SK-N-SH (cell line): Measurements from ENCODE around the gene VMP1.

ENCODE experiments used
- EP300 ChIP-seq, 2 experiments: IDR thresholded peaks; 2 replicates each; pipeline versions ENCODE4 v1.4.0 to v1.6.1; 2012; ENCODE audit warnings: borderline replicate concordance in 1 of 2, low read depth in 1 of 2, low read length in 1 of 2
- JUND ChIP-seq: IDR thresholded peaks from 2 replicates; pipeline ENCODE4 v1.4.0; 2012
- RAD21 ChIP-seq: IDR thresholded peaks from 2 replicates; pipeline ENCODE4 v1.6.1; 2012; ENCODE audit warnings: mild to moderate bottlenecking, low read length
- SIN3A ChIP-seq: IDR thresholded peaks from 2 replicates; pipeline ENCODE4 v1.6.1; 2012; ENCODE audit warnings: low read depth, mild to moderate bottlenecking, low read length, moderate library complexity, borderline replicate concordance
- TAF1 ChIP-seq: IDR thresholded peaks from 2 replicates; pipeline ENCODE4 v1.6.1; 2012; ENCODE audit warnings: low read depth, mild to moderate bottlenecking, low read length, moderate library complexity, borderline replicate concordance
- YY1 ChIP-seq: IDR thresholded peaks from 2 replicates; pipeline ENCODE4 v1.4.0; 2012; ENCODE audit warnings: low read depth, mild to moderate bottlenecking
- TF ChIP-seq, protein P1 (sequence below): fragments of 200-600 bp; sonication (generic); IDR thresholded peaks from 2 replicates; pipeline ENCODE4 v1.6.1; 2017; ENCODE audit warnings: antibody characterized with exemption, mild to moderate bottlenecking, moderate library complexity

DNA sequence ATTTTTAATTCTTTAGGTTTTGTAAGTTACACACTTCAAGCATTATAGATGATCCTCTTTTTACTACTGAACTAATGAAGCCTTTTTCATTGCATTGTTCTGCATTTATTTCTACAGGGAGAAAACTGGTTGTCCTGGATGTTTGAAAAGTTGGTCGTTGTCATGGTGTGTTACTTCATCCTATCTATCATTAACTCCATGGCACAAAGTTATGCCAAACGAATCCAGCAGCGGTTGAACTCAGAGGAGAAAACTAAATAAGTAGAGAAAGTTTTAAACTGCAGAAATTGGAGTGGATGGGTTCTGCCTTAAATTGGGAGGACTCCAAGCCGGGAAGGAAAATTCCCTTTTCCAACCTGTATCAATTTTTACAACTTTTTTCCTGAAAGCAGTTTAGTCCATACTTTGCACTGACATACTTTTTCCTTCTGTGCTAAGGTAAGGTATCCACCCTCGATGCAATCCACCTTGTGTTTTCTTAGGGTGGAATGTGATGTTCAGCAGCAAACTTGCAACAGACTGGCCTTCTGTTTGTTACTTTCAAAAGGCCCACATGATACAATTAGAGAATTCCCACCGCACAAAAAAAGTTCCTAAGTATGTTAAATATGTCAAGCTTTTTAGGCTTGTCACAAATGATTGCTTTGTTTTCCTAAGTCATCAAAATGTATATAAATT, 132.3 kb downstream of the VMP1 start:
- TF ChIP-seq, protein P1, sequence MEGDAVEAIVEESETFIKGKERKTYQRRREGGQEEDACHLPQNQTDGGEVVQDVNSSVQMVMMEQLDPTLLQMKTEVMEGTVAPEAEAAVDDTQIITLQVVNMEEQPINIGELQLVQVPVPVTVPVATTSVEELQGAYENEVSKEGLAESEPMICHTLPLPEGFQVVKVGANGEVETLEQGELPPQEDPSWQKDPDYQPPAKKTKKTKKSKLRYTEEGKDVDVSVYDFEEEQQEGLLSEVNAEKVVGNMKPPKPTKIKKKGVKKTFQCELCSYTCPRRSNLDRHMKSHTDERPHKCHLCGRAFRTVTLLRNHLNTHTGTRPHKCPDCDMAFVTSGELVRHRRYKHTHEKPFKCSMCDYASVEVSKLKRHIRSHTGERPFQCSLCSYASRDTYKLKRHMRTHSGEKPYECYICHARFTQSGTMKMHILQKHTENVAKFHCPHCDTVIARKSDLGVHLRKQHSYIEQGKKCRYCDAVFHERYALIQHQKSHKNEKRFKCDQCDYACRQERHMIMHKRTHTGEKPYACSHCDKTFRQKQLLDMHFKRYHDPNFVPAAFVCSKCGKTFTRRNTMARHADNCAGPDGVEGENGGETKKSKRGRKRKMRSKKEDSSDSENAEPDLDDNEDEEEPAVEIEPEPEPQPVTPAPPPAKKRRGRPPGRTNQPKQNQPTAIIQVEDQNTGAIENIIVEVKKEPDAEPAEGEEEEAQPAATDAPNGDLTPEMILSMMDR, result no peak
- peak; percentile 2 for TF ChIP-seq JUND
- TF ChIP-seq EP300 (IDR thresholded peaks at IDR 0.05; ENCODE audit: borderline replicate concordance in 1 of 2, low read depth in 1 of 2, low read length in 1 of 2), result no peak; a peak in 1 of 4 replicates
- TF ChIP-seq YY1, result peak; percentile 48; the same call in 1 of the 2 replicates
- TF ChIP-seq TAF1, result peak; percentile 12; the same call in 1 of the 2 replicates
- peak; percentile 81 for TF ChIP-seq SIN3A
- TF ChIP-seq RAD21, result no peak
